DMS53 (cell line): ENCODE results near the gene SLC22A14.
"Not testable (repeated sequence)": the region's sequence is repeated elsewhere in the genome, so short reads cannot be mapped to it uniquely, and the experiment has no call there.

Source experiments
- DNase-seq: peaks from one replicate; lab custom pipeline; 2025; lab: John Stamatoyannopoulos, UW

The SLC22A14 gene

GRCh38 chr3:38314112-38314763 lies 32.1 kb downstream of the SLC22A14 start:
- DNase-seq = no peak

GRCh38 chr3:38314764-38315487 lies 32.8 kb downstream of the SLC22A14 start:
- no peak for DNase-seq

GRCh38 chr3:38315488-38316230 lies 33.6 kb downstream of the SLC22A14 start:
- no peak for DNase-seq

DNA sequence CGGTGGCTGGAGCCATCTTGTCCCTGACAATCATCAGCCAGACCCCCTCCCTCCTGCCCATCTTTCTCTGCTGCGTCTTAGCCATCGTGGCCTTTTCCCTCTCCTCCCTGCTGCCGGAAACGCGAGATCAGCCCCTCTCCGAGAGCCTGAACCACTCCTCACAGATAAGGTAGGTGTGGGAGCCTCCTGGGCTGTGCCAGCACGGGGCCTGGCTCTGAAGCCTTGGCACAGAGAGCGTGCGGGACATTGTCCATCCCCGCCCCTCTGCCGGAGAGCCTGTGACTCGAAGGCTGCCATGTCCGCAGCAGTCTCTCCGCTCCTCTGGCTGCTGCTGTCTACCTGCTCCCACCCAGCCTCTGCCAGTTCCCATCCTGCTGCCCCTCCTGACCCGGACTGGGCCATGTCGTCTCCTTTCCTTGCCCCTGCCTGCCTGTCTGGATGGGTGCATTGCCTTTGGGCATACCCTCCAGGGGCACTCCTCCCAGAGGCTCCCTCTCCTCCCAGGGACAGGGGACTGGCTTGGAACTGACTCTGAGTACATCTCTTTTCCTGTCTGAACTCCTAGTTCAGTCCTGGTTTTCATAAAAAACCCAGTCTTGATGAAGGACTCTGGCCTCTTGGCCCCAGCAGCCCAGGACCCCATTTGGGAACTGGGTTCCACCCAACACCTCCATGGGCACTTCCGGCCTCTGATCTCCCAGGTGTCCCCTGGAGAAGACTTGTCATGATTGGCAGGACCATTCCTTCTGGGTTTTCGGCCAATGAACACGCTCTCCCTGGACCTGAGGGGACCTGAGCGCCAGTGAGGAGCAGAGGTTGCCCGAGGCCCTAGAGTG lies 34.5 kb downstream of the SLC22A14 start:
- no peak for DNase-seq

- DNase-seq = no peak
These were observed 35.2 kb downstream of the SLC22A14 start for GRCh38 chr3:38317192-38317759.

GRCh38 chr3:38318766-38319671 lies 36.9 kb downstream of the SLC22A14 start:
- DNase-seq = no peak

DNA sequence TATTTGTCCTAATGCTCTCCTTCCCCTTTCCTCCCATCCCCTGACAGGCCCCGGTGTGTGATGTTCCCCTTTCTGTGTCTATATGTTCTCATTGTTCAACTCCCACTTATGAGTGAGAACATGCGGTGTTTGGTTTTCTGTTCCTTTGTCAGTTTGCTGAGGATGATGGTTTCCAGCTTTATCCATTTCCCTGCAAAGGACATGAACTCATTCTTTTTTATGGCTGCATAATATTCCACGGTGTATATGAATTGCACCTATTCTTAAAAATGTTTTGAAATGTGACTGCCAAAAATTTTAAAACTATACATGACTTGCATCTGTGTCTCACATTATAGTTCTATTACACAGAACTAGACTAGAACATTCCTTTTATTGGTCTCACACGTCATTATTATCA lies 38.5 kb downstream of the SLC22A14 start:
- DNase-seq = not testable (repeated sequence)

GRCh38 chr3:38323060-38323459 lies 41.0 kb downstream of the SLC22A14 start:
- DNase-seq = no peak

- DNase-seq = no peak
These were observed 43.2 kb downstream of the SLC22A14 start for GRCh38 chr3:38325256-38325655.

GRCh38 chr3:38327335-38328009 lies 45.4 kb downstream of the SLC22A14 start:
- DNase-seq = no peak

DNA sequence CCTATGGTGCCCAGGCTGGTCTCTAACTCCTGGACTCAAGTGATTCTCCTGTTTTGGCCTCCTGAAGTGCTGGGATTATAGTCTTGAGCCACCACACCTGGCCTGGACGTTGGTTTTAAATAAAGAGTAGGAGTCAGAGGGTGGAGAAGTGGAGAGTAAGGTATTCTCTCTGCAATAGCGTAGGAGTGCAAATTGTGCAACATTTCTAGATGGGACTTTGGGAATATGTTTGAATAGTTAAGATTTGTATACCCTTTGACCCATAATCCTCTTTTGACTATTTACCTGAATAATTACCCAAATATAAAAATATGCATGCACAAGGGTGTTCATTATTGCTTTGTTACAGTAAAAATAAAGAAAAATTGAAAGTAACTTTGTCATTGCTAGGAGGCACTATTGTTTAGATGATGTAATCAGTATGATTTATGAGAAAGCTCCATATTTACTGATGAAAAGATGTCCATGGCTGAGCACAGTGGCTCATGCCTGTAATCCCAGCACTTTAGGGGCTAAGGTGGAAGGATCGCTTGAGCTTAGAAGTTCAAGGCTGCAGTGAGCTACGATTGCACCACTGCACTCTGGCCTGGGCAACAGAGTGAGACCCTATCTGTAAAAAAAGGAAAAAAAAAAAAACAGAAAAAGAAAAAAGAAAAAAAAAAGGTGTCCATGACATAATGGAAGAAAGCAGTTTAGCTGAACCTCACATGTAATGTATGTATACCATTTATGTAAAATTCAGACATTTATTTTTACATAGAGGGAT lies 49.3 kb downstream of the SLC22A14 start:
- DNase-seq = no peak

GRCh38 chr3:38332201-38332600 lies 50.1 kb downstream of the SLC22A14 start:
- DNase-seq = no peak

- DNase-seq = no peak
These were observed 52.3 kb downstream of the SLC22A14 start for GRCh38 chr3:38334142-38335055.

DNA sequence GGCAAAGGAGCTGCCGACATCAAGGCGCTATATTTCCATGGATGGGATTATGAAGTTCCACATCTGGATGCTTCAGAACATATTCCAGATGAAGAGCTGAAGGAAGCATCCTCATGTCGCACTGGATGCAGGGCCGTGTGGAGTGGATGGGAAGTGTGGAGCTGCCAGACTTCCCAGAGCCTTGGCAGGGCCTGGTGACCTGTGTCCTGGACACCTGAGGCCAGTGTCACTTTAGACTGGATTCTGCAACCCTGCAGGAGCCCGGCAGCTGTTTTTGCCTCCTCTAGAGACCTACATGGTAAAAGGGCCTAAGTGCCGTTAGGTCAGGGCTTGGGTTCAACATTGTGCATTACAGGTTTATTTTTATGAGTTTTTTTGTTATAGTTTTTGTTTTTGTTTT lies 53.2 kb downstream of the SLC22A14 start:
- no peak for DNase-seq

DNA sequence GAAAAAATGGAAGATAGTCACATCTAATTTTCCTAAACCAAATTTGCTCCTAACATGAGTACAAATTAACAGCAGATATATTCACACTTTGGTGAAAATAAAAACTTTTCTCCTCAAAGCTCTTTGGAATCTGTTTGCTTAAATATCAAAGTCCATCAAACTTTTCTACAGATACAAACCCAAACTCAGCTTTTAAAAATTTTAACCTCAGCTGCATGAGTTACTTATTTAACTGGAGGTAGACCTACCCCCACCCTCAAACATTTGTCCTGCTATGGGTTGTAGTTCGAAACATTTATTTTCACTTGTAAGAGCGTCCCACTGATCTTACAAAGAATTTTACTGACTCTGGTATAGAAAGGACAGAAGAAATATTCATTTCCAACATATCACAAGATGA lies 55.6 kb downstream of the SLC22A14 start:
- DNase-seq = no peak

DNA sequence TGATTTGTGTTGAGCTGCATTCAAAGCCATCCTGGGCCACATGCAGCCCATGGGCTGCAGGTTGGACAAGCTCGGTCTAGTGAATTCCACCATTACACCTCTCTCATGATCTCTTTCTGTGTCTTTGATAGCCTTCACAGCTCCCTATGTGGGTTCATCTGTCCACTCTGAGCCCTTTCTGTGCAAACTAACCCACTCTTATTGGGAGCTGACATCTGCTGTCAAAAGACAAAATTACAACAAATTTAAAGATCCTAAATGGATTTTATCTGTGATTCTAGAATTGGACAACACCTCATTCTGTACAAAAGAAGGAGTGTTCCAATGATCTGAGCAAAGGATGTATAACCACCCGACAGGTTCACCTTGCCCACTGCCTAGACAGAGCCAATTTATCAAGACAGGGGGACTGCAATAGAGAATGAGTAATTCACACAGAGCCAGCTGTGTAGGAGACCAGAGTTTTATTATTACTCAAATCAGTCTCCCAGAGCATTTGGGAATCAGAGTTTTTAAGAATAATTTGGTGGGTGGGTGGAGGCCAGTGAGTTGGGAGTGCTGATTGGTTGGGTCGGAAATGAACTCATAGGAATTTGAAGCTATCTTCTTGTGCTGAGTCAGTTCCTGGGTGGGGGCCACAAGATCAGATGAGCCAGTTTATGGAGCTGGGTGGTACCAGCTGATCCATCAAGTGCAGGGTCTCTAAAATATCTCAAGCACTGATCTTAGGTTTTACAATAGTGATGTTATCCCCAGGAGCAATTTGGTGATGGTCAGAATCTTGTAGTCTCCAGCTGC lies 61.9 kb downstream of the SLC22A14 start:
- no peak for DNase-seq

DNA sequence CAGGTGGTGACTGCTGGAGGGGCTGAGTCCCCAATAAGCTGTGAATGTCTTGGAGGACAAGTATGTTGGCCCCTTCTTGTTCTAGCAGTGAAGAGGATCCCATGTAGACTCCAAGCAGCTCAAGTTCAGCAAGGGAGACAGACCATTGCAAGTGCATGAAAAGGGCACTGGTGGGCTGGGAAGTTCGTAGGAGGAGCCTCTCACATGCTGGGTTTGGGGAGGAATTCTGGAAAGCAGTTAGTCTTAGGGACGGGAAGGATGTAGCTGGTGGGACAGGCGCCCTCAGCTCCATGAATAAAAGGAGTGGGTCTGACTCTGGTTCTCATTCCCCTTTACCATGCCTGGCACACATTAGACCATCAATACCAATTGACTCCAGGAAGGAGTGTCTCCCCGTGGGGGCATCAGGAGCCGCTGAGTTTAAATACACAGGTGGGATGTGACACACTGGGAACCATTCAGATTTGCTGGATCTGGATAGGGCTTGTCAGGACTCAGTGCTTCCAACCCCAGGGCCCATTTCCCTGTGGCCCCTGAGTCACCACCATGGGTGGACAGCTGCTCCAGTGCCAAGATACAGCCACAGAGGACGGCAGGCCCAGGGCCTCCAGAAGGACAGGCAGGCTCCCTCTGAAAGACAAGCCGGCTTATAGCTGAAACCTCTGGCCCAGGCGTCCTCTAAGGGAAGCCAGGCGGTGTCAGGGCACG lies 63.9 kb downstream of the SLC22A14 start:
- no peak for DNase-seq
